OCI-LY7 (cell line): ENCODE results near the gene ALAS2.

Experiments
- EZH2phosphoT487 ChIP-seq: fragments of 200-600 bp; sonication (generic); IDR thresholded peaks from 2 replicates; pipeline ENCODE4 v1.6.1; 2018; ENCODE audit warnings: low read depth, borderline replicate concordance, mild to moderate bottlenecking, mixed run types, antibody characterized with exemption, low read length, moderate library complexity, mixed read lengths
- TF ChIP-seq, protein P1 (sequence below): fragments of 200-600 bp; sonication (generic); conservative IDR thresholded peaks from 2 replicates; pipeline ENCODE4 v1.5.1; 2014; ENCODE audit warnings: mild to moderate bottlenecking, antibody characterized with exemption, low read length, moderate library complexity, mixed read lengths

DNA sequence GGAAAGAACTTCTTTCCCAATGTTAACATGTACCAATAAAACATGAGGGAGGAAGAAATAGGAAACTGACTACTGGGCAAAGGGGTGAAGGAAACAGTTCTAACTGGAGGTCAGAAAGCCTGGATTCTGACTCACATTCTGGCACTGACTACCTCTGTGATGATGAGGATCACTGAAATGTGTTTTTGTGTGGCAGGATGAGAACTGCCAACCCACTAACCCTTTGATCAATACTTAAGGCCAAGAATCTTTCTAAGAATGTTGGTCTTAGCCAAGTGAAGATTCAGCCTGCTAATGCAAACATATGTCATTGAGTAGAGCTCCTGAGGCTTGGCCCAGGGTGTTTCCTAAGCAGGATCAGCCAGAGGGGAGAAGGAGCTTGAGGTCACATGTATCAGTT is 4.6 kb downstream of the ALAS2 start:
- TF ChIP-seq, protein P1, sequence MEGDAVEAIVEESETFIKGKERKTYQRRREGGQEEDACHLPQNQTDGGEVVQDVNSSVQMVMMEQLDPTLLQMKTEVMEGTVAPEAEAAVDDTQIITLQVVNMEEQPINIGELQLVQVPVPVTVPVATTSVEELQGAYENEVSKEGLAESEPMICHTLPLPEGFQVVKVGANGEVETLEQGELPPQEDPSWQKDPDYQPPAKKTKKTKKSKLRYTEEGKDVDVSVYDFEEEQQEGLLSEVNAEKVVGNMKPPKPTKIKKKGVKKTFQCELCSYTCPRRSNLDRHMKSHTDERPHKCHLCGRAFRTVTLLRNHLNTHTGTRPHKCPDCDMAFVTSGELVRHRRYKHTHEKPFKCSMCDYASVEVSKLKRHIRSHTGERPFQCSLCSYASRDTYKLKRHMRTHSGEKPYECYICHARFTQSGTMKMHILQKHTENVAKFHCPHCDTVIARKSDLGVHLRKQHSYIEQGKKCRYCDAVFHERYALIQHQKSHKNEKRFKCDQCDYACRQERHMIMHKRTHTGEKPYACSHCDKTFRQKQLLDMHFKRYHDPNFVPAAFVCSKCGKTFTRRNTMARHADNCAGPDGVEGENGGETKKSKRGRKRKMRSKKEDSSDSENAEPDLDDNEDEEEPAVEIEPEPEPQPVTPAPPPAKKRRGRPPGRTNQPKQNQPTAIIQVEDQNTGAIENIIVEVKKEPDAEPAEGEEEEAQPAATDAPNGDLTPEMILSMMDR: no peak
- TF ChIP-seq EZH2phosphoT487: no peak
